PC-9 (cell line): ENCODE data around the gene GSTT2B.

Experiments used
- EZH2 ChIP-seq: fragments of 200-600 bp; sonication (generic); IDR thresholded peaks from 2 replicates; pipeline ENCODE4 v1.8.0; 2017; ENCODE audit warnings: antibody characterized with exemption, low read depth
- TF ChIP-seq, protein P1 (sequence below): fragments of 200-600 bp; sonication (generic); conservative IDR thresholded peaks from 2 replicates; pipeline ENCODE4 v1.6.1; 2017; ENCODE audit warnings: mixed run types, antibody characterized with exemption, mild to moderate bottlenecking, moderate library complexity

DNA sequence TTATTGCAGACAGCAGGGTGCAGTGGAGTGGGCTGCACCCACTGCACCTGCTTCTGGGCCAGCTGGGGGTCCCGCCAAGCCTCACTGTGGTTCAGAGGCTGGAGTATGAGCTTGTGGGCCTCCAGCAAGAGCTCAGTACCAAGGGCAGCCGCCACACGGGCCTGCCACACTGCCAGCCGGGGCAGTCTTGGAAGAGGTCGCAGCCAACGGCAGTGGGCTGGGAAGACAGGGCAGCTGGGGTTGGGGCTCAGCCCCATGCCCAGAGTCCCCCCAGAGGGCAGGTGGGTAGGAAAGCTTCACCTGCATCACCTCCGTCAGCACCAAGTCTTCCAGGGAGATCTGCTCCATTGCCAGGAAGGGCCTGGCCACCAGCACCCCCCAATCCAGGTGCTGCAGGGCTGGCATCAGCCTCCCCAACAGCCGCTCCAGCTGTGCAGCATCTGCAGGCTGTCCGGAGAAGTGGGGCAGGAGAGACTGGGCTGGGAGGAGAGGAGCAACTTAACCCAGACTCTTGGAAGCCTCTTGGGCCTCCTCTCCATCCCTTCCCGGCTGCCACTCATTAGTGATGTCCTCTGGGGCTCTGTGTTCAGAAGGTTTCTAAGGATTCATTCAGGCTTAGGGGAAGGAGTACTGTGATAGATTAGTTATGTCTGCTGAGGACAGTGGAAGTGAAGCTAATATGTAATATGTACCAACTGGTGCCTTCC is 45.4 kb upstream of the GSTT2B start:
- TF ChIP-seq, protein P1, sequence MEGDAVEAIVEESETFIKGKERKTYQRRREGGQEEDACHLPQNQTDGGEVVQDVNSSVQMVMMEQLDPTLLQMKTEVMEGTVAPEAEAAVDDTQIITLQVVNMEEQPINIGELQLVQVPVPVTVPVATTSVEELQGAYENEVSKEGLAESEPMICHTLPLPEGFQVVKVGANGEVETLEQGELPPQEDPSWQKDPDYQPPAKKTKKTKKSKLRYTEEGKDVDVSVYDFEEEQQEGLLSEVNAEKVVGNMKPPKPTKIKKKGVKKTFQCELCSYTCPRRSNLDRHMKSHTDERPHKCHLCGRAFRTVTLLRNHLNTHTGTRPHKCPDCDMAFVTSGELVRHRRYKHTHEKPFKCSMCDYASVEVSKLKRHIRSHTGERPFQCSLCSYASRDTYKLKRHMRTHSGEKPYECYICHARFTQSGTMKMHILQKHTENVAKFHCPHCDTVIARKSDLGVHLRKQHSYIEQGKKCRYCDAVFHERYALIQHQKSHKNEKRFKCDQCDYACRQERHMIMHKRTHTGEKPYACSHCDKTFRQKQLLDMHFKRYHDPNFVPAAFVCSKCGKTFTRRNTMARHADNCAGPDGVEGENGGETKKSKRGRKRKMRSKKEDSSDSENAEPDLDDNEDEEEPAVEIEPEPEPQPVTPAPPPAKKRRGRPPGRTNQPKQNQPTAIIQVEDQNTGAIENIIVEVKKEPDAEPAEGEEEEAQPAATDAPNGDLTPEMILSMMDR: no peak
- no peak for TF ChIP-seq EZH2
